Heart right ventricle (tissue), 16 donors: ENCODE results near the gene SLC5A5. TPM values are rescaled to one million over a fixed set of nuclear protein-coding genes. Genes with fewer than 3 reads are reported as not detected.

ENCODE experiments used
- ATAC-seq, 8 donors: fragments of 200-7000 bp; cut with Tn5 transposase; one replicate each; pipeline ENCODE4 v1.9.1; 2020; ENCODE audit warnings: mild to moderate bottlenecking in 8 of 8, moderate library complexity in 8 of 8, moderate number of reproducible peaks in 1 of 8
- DNase-seq, 2 donors: peaks; one replicate each; pipeline ENCODE4 v3.0.0-alpha.2; 2020
- H3K27ac ChIP-seq, 10 donors: fragments of 200-600 bp; sonication (generic) in 2 of 10; one replicate each; pipeline versions ENCODE4 v1.5.0 to v1.8.0; 2020 to 2022; ENCODE audit warnings: mild to moderate bottlenecking in 3 of 10
- H3K27me3 ChIP-seq, 7 donors: fragments of 200-600 bp; one replicate each; pipeline ENCODE4 v1.8.0; 2021 to 2022; ENCODE audit warnings: mild to moderate bottlenecking in 2 of 7
- H3K36me3 ChIP-seq, 9 donors: fragments of 200-600 bp; sonication (generic) in 1 of 9; one replicate each; pipeline versions ENCODE4 v1.5.0 to v1.8.0; 2020 to 2022; ENCODE audit warnings: mild to moderate bottlenecking in 2 of 9
- H3K4me1 ChIP-seq, 9 donors: fragments of 200-600 bp; sonication (generic) in 1 of 9; one replicate each; pipeline versions ENCODE4 v1.5.0 to v1.8.0; 2020 to 2022; ENCODE audit warnings: mild to moderate bottlenecking in 4 of 9
- H3K4me3 ChIP-seq, 10 donors: fragments of 200-600 bp; sonication (generic) in 2 of 10; one replicate each; pipeline versions ENCODE4 v1.5.0 to v1.8.0; 2020 to 2022; ENCODE audit warnings: mild to moderate bottlenecking in 7 of 10, moderate library complexity in 2 of 10
- H3K9me3 ChIP-seq, 11 donors: fragments of 200-600 bp in 10 of 11; sonication (generic) in 2 of 11; one replicate each; pipeline versions ENCODE4 v1.5.0 to v1.8.0; 2013 to 2022; ENCODE audit warnings: mild to moderate bottlenecking in 2 of 11, control low read depth in 1 of 11, moderate library complexity in 1 of 11
- CTCF ChIP-seq, 9 donors: fragments of 200-600 bp; sonication (generic) in 2 of 9; IDR thresholded peaks; one replicate each; pipeline versions ENCODE4 v1.5.0 to v1.8.0; 2021 to 2022; ENCODE audit warnings: antibody characterized with exemption in 9 of 9, mild to moderate bottlenecking in 5 of 9, moderate library complexity in 1 of 9
- WGBS, 2 donors: extraction: QIAGEN DNeasy Blood & Tissue Kit; methylation state at CpG; one replicate each; pipeline ENCODE4 v1.1.7; 2013; ENCODE audit warnings: inconsistent platforms in 1 of 2; 5-methylcytosine and 5-hydroxymethylcytosine counted together
- intact Hi-C, 10 donors: fragments of 100-400 bp; cut with DNase I; formaldehyde crosslinking; loops; one replicate each; pipeline versions ENCODE4 v1.11.1 to v1.14.2; 2022
- polyA plus RNA-seq, 2 donors: library from polyadenylated mRNA; stranded (reverse); fragments of 200-250 nt; gene quantifications; one replicate each; pipeline ENCODE4 v1.2.3, GENCODE V29; 2013
- total RNA-seq, 10 donors: library from RNA; stranded (reverse); fragmentation: NEBNext Ultra II Directional in 3 of 10; extraction: Animal tissue kit (Norgen Biotek cat#: 25700) in 3 of 10; gene quantifications; one replicate each; pipeline versions ENCODE4 v1.2.1 to v1.2.4, GENCODE V29; 2021 to 2023
- donor health status: Arrhythmogenic right ventricular cardiomyopathy.
- donor health status: ischemic (EF 13 %, LVEDD 7.1; RV severe dilation, severe dysfunction).
- donor health status: healthy with polysubstance abuse.
- donor health status: DM: no; HTN: yes; CAD: no.
- donor health status: DM: no; HTN: no; CAD: no.
- donor health status: ischemic (EF 25% LVEDD 6.9; RV normal size, moderate dysfunction).
- donor health status: ischemic (EF 25% LVEDD 5.7; RV mildly dilated, moderate dysfunction).
- donor health status: healthy.
- donor health status: DM: yes; HTN: yes; CAD: no.
- donor health status: Ischemic cardiomyopathy.
- donor health status: ischemic (EF 35%, LVEDD 5.7; RV mildly dilated, moderate dysfunction).
- donor health status: nonischemic (EF 11% LVEDD 7.7; RV severe dilation, severe dysfunction).
- donor health status: DM: yes; HTN: yes; CAD: no.
- donor health status: PGD.
- donor health status: ischemic (EF 29% LVEDD 5.4; RV normal size, mild dysfunction).
- donor health status: nonischemic (EF 23%, LVEDD 6.1; RV moderate dilation, normal function).

The SLC5A5 gene
- total and polyA plus RNA-seq, 12 donors: 0.16 TPM; not detected in 11

DNA sequence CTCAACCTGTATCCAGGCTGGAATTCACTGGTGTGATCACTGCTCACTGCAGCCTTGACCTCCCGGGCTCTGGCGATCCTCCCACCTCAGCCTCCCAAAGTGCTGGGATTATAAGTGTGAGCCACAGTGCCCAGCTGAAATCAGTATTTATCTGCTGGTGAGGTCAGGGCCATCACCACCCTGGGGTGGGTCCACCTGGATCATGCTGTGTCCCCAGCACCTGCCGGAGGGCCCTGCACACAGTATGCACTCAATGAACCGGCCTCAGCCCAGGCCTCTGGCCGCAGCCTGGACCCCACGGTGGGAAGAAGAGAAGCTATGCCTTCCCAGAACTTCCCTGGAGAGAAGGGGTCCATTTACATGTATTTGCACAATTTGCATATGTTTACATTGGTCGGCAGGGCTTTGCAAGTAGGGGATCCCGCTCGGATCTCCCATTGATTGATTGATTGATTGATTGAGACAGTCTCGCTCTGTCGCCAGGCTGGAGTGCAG is 2.6 kb upstream of the SLC5A5 start:
- WGBS, 2 donors: 38 to 41% methylated on average over 11 of the region's 11 CpGs
- DNase-seq: no peak
- peaks cover 0 to 25% (median 19%) of the 10 kb centered on the region in 9 donors for H3K4me1 ChIP-seq
- no peak overlapping the region for H3K27ac ChIP-seq
- no peaks in the 10 kb centered on the region for H3K9me3 ChIP-seq
- intact Hi-C loops: loop anchor here in 3 of 10 donors (5.0 to 10.0 kb wide), 2 partner anchors 123 to 126 kb away; no protein-coding TSS in a partner anchor
- H3K4me3 ChIP-seq: no peak overlapping the region
- TF ChIP-seq CTCF (IDR thresholded peaks at IDR 0.05): no peak
- peaks cover 28 to 53% (median 45%) of the 10 kb centered on the region in 7 donors for H3K27me3 ChIP-seq
- no peak for ATAC-seq
- H3K36me3 ChIP-seq: peaks cover 0 to 21% (median 13%) of the 10 kb centered on the region in 9 donors

DNA sequence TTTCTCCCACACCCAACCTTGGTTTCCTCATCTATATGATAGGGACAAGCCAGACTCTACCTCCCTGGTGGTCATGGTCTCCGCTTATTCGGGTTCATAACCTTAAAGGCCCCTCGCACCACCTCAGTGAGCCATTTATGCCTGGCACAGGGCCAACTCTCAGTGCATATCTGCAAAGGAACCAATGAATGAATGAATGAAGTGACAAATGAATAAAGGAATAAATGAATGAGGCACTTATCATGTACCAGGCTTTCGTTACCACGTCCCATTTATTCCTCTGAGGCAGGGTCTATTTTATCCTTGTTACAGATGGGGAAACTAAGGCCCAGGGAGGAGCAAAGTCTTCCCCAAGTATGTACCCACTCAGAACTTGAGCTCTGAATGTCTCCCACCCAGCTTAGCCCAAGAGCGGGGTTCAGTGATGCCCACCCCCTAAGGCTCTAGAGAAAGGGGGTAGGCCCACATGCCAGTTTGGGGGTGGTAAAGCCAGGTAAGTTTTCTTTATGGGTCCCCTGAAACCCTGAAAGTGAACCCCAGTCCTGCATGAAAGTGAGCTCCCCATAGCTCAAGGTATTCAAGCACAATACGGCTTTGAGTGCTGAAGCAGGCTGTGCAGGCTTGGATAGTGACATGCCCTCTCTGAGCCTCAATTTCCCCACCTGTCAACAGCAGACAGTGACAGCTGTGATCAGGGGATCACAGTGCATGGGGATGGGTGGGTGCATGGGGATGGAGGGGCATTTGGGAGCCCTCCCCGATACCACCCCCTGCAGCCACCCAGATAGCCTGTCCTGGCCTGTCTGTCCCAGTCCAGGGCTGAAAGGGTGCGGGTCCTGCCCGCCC is 490 bp upstream of the SLC5A5 start:
- Histone ChIP-seq H3K27me3 (peaks cover 38 to 72% (median 66%) of the 10 kb centered on the region in 7 donors), H3K4me1 (peaks cover 0 to 25% (median 18%) of the 10 kb centered on the region in 9 donors), H3K4me3 (peak overlapping the region in 1 of 10 donors; percentile 31), H3K36me3 (no peaks in the 10 kb centered on the region), H3K9me3 (no peaks in the 10 kb centered on the region), H3K27ac (no peak overlapping the region)
- DNase-seq (no peak), ATAC-seq (no peak)
- no peak for TF ChIP-seq CTCF (IDR thresholded peaks at IDR 0.05)
- intact Hi-C loops: loop anchor here in 1 of 10 donors (5.0 kb wide), 1 partner anchor 126 kb away; no protein-coding TSS in a partner anchor
- WGBS, 2 donors: 60 to 63% methylated on average over 10 of the region's 10 CpGs

- H3K27me3 ChIP-seq: peaks cover 38 to 77% (median 70%) of the 10 kb centered on the region in 7 donors
- peaks cover 0 to 25% (median 18%) of the 10 kb centered on the region in 9 donors for H3K4me1 ChIP-seq
- no peak for TF ChIP-seq CTCF (IDR thresholded peaks at IDR 0.05)
- no peak overlapping the region for H3K27ac ChIP-seq
- no peak for ATAC-seq
- DNase-seq: no peak
- no peaks in the 10 kb centered on the region for H3K36me3 ChIP-seq
- intact Hi-C loops: loop anchor here in 1 of 10 donors (5.0 kb wide), 1 partner anchor 125 kb away; no protein-coding TSS in a partner anchor
- WGBS, 2 donors: 5 to 7% methylated on average over 61 of the region's 61 CpGs
- H3K4me3 ChIP-seq: peak overlapping the region in 3 of 10 donors; percentile 13 to 31 (median 22)
- no peaks in the 10 kb centered on the region for H3K9me3 ChIP-seq
These were observed 681 bp downstream of the SLC5A5 start for GRCh38 chr19:17872251-17873001.
